Ovary (tissue), 9 donors: ENCODE measurements around the gene NPAS3. TPM values are rescaled to one million over a fixed set of nuclear protein-coding genes. Genes with fewer than 3 reads are reported as not detected.

ENCODE experiments used
- DNase-seq, 5 donors: peaks; one replicate each; pipeline ENCODE4 v3.0.0-alpha.2; 2019 to 2020
- H3K27ac ChIP-seq, 2 donors: fragments of 200-600 bp; one replicate each; pipeline versions ENCODE4 v1.5.1 to v1.8.0; 2019 to 2022
- H3K27me3 ChIP-seq: fragments of 200-600 bp; one replicate; pipeline ENCODE4 v1.8.0; 2022
- H3K36me3 ChIP-seq: fragments of 200-600 bp; sonication (generic); one replicate; pipeline ENCODE4 v1.5.1; 2019
- H3K4me1 ChIP-seq: one replicate; pipeline ENCODE4 v1.8.1; 2013; ENCODE audit warnings: mild to moderate bottlenecking, moderate library complexity; ENCODE audit not compliant: insufficient read depth
- H3K4me3 ChIP-seq: fragments of 200-600 bp; sonication (generic); one replicate; pipeline ENCODE4 v1.5.1; 2017
- H3K9me3 ChIP-seq, 2 donors: fragments of 200-600 bp in 1 of 2; sonication (generic) in 1 of 2; one replicate each; pipeline versions ENCODE4 v1.5.1 to v1.8.1; 2013 to 2019; ENCODE audit warnings: mild to moderate bottlenecking in 1 of 2, moderate library complexity in 1 of 2
- CTCF ChIP-seq, 3 donors: fragments of 450-650 bp in 2 of 3; fragments of 200-600 bp in 1 of 3; IDR thresholded peaks; one replicate each; pipeline versions ENCODE4 v1.5.1 to v1.8.0; 2016 to 2022; ENCODE audit warnings: antibody characterized with exemption in 3 of 3, mild to moderate bottlenecking in 1 of 3
- EP300 ChIP-seq: sonication (generic); formaldehyde crosslinking; IDR thresholded peaks from one replicate; pipeline ENCODE4 v1.6.1; 2017; ENCODE audit warnings: antibody characterized with exemption
- POLR2A ChIP-seq: fragments of 450-650 bp; IDR thresholded peaks from one replicate; pipeline ENCODE4 v1.6.1; 2017; ENCODE audit warnings: antibody characterized with exemption, mild to moderate bottlenecking, moderate library complexity
- WGBS, 3 donors: extraction: QIAGEN DNeasy Blood & Tissue Kit in 1 of 3; methylation state at CpG; one replicate each; pipeline versions ENCODE4 v1.1.5 to v1.1.7; 2013 to 2017; 5-methylcytosine and 5-hydroxymethylcytosine counted together
- intact Hi-C, 4 donors: fragments of 100-400 bp; cut with DNase I; formaldehyde crosslinking; loops; one replicate each; pipeline versions ENCODE4 v1.11.0 to v1.15.1; 2022 to 2023
- polyA plus RNA-seq, 2 donors: library from polyadenylated mRNA; stranded (reverse); fragments of 200-250 nt in 1 of 2; fragments of 350-450 nt in 1 of 2; fragmentation: Illumina TruSeq in 1 of 2; extraction: RNeasy Lipid Tissue Mini Kit (QIAGEN cat#74804) in 1 of 2; gene quantifications; one replicate each; pipeline ENCODE4 v1.2.3, GENCODE V29; 2013 to 2014
- total RNA-seq, 7 donors: library from RNA; depleted of rRNA in 2 of 7; stranded (reverse); fragments of >200 nt in 2 of 7; fragmentation: NEBNext Ultra II Directional in 3 of 7; extraction: Animal tissue kit (Norgen Biotek cat#: 25700) in 3 of 7; gene quantifications; one replicate each; pipeline versions ENCODE4 v1.1.0 to v1.2.4, GENCODE V29; 2016 to 2023
- donor health status: DM: no; HTN: no; CAD: no; lungs with moderate emphysema.
- donor health status: DM: no; HTN: no; CAD: no.
- donor health status: Bipolar disorder and iron deficiency.
- donor health status: DM: yes; HTN: yes; CAD: no.
- donor health status: DM: no; HTN: no; CAD: no.
- donor health status: DM: yes; HTN: yes; CAD: no.

NPAS3 gene
- total and polyA plus RNA-seq, 9 donors = 1.9 to 15.4 (median 11.4) TPM

- Histone ChIP-seq H3K4me1 (no peaks in the 10 kb centered on the region), H3K4me3 (no peak overlapping the region), H3K27ac (no peak overlapping the region), H3K27me3 (no peaks in the 10 kb centered on the region), H3K36me3 (no peaks in the 10 kb centered on the region), H3K9me3 (no peaks in the 10 kb centered on the region)
- WGBS, 3 donors = 38 to 70% (median 65%) methylated on average over 2 of the region's 2 CpGs
- intact Hi-C loops = no loop called here
- DNase-seq = no peak
- TF ChIP-seq POLR2A = no peak
- no peak for TF ChIP-seq CTCF (IDR thresholded peaks at IDR 0.05)
- no peak for TF ChIP-seq EP300
Measured at GRCh38 chr14:33250963-33251362, 312.3 kb downstream of the NPAS3 start.

GRCh38 chr14:33254342-33254741, 315.7 kb downstream of the NPAS3 start:
- H3K9me3 ChIP-seq = no peaks in the 10 kb centered on the region
- intact Hi-C loops = no loop called here
- H3K36me3 ChIP-seq = no peaks in the 10 kb centered on the region
- no peak overlapping the region for H3K4me3 ChIP-seq
- no peaks in the 10 kb centered on the region for H3K27me3 ChIP-seq
- no peaks in the 10 kb centered on the region for H3K4me1 ChIP-seq
- H3K27ac ChIP-seq = no peak overlapping the region
- 63 to 67% (median 63%) methylated on average over 3 of the region's 3 CpGs for WGBS, 3 donors
- TF ChIP-seq CTCF (IDR thresholded peaks at IDR 0.05) (no peak), EP300 (no peak), POLR2A (no peak)
- DNase-seq = no peak

GRCh38 chr14:33254861-33255395, 316.2 kb downstream of the NPAS3 start:
- 5 to 20% (median 8%) methylated on average over 1 of the region's 1 CpG for WGBS, 3 donors
- Histone ChIP-seq H3K4me3 (no peak overlapping the region), H3K9me3 (no peaks in the 10 kb centered on the region), H3K4me1 (no peaks in the 10 kb centered on the region), H3K27ac (no peak overlapping the region), H3K27me3 (no peaks in the 10 kb centered on the region), H3K36me3 (no peaks in the 10 kb centered on the region)
- intact Hi-C loops = no loop called here
- DNase-seq = no peak
- TF ChIP-seq CTCF (IDR thresholded peaks at IDR 0.05) = no peak
- no peak for TF ChIP-seq POLR2A
- no peak for TF ChIP-seq EP300

- intact Hi-C loops = no loop called here
- Histone ChIP-seq H3K27ac (no peak overlapping the region), H3K36me3 (no peaks in the 10 kb centered on the region), H3K9me3 (no peaks in the 10 kb centered on the region), H3K4me3 (no peak overlapping the region), H3K4me1 (no peaks in the 10 kb centered on the region), H3K27me3 (no peaks in the 10 kb centered on the region)
- DNase-seq = no peak
- TF ChIP-seq CTCF (IDR thresholded peaks at IDR 0.05) (no peak), POLR2A (no peak), EP300 (no peak)
- WGBS, 3 donors = 60 to 95% (median 89%) methylated on average over 2 of the region's 2 CpGs
Measured at GRCh38 chr14:33257796-33258195, 319.1 kb downstream of the NPAS3 start.

- H3K36me3 ChIP-seq = no peaks in the 10 kb centered on the region
- H3K27ac ChIP-seq = no peak overlapping the region
- no peak overlapping the region for H3K4me3 ChIP-seq
- DNase-seq = no peak
- H3K4me1 ChIP-seq = no peaks in the 10 kb centered on the region
- WGBS, 3 donors = 79 to 85% (median 82%) methylated on average over 6 of the region's 6 CpGs
- TF ChIP-seq CTCF (IDR thresholded peaks at IDR 0.05) = no peak
- TF ChIP-seq EP300 = no peak
- TF ChIP-seq POLR2A = no peak
- intact Hi-C loops = no loop called here
- no peaks in the 10 kb centered on the region for H3K9me3 ChIP-seq
- no peaks in the 10 kb centered on the region for H3K27me3 ChIP-seq
Measured at GRCh38 chr14:33259764-33260163, 321.1 kb downstream of the NPAS3 start.
